GM23338 (cell line): Measurements from ENCODE around the gene GPATCH2. TPM values are rescaled to one million over a fixed set of nuclear protein-coding genes. Genes with fewer than 3 reads are reported as not detected.

Source experiments
- ATAC-seq: fragments of 200-7000 bp; cut with Tn5 transposase; 3 replicates; pipeline ENCODE4 v1.9.1; 2020
- DNase-seq: peaks from one replicate; pipeline ENCODE4 v3.0.0-alpha.2; 2015; ENCODE audit warnings: low spot score
- H2AFZ ChIP-seq: fragments of 200-600 bp; sonication (generic); 2 replicates; pipeline ENCODE4 v1.8.0; 2016; ENCODE audit warnings: antibody characterized with exemption, mild to moderate bottlenecking, moderate library complexity
- H3F3A ChIP-seq: fragments of 200-600 bp; sonication (generic); replicated peaks from 2 replicates; pipeline ENCODE4 v1.8.0; 2017; ENCODE audit warnings: antibody characterized with exemption, mixed run types, low read depth
- H3K27ac ChIP-seq: fragments of 200-600 bp; sonication (generic); 2 replicates; pipeline ENCODE4 v1.6.1; 2016; ENCODE audit warnings: low read depth
- H3K27me3 ChIP-seq: fragments of 200-600 bp; sonication (generic); 2 replicates; pipeline ENCODE4 v1.8.0; 2016; ENCODE audit warnings: mild to moderate bottlenecking, mixed run types, moderate library complexity; ENCODE audit not compliant: insufficient read depth
- H3K36me3 ChIP-seq: fragments of 200-600 bp; sonication (generic); 2 replicates; pipeline ENCODE4 v1.8.0; 2016; ENCODE audit warnings: mild to moderate bottlenecking; ENCODE audit not compliant: insufficient read depth
- H3K4me1 ChIP-seq: fragments of 200-600 bp; sonication (generic); 2 replicates; pipeline ENCODE4 v1.8.0; 2016; ENCODE audit warnings: mild to moderate bottlenecking, moderate library complexity; ENCODE audit not compliant: insufficient read depth
- H3K4me2 ChIP-seq: fragments of 200-600 bp; sonication (generic); 2 replicates; pipeline ENCODE4 v1.7.1; 2017; ENCODE audit warnings: mixed run types
- H3K4me3 ChIP-seq: fragments of 200-600 bp; sonication (generic); 2 replicates; pipeline ENCODE4 v1.6.1; 2016; ENCODE audit warnings: mixed run types
- H3K79me2 ChIP-seq: fragments of 200-600 bp; sonication (generic); replicated peaks from 2 replicates; pipeline ENCODE4 v1.8.0; 2017; ENCODE audit warnings: mild to moderate bottlenecking; ENCODE audit not compliant: insufficient read depth
- H3K9me2 ChIP-seq: fragments of 200-600 bp; sonication (generic); 2 replicates; pipeline ENCODE4 v1.8.0; 2017; ENCODE audit not compliant: insufficient read depth
- H4K20me1 ChIP-seq: fragments of 200-600 bp; sonication (generic); replicated peaks from 2 replicates; pipeline ENCODE4 v1.8.0; 2017; ENCODE audit warnings: mild to moderate bottlenecking; ENCODE audit not compliant: insufficient read depth
- H3K27ac Mint-ChIP-seq: 2 replicates; pipeline ENCODE4 v1.8.0; 2020; ENCODE audit warnings: inconsistent platforms, mild to moderate bottlenecking, moderate library complexity, mixed read lengths
- H3K27me3 Mint-ChIP-seq: 3 replicates; pipeline ENCODE4 v1.8.0; 2022; ENCODE audit warnings: low read depth, mild to moderate bottlenecking, moderate library complexity, mixed read lengths, inconsistent platforms; ENCODE audit not compliant: insufficient read depth, poor library complexity
- H3K36me3 Mint-ChIP-seq: 3 replicates; pipeline ENCODE4 v1.8.0; 2021; ENCODE audit warnings: low read depth, mild to moderate bottlenecking, inconsistent platforms, moderate library complexity, mixed read lengths
- H3K4me1 Mint-ChIP-seq: 3 replicates; pipeline ENCODE4 v1.8.0; 2020; ENCODE audit warnings: mild to moderate bottlenecking, inconsistent platforms, mixed read lengths
- H3K4me3 Mint-ChIP-seq: 3 replicates; pipeline ENCODE4 v1.8.0; 2021; ENCODE audit warnings: moderate library complexity, mild to moderate bottlenecking, inconsistent platforms, mixed read lengths
- H3K9me3 Mint-ChIP-seq: 3 replicates; pipeline ENCODE4 v1.8.0; 2020; ENCODE audit warnings: moderate library complexity, mild to moderate bottlenecking, inconsistent platforms, mixed read lengths
- CTCF ChIP-seq, 2 experiments: fragments of 200-600 bp in 1 of 2; sonication (generic) in 1 of 2; conservative IDR thresholded peaks; 2 replicates each; pipeline versions ENCODE4 v1.5.1 to v1.6.1; 2016 to 2017; ENCODE audit warnings: antibody characterized with exemption in 2 of 2, low read depth in 2 of 2, mild to moderate bottlenecking in 2 of 2, moderate library complexity in 1 of 2
- ETS1 ChIP-seq: IDR thresholded peaks from 2 replicates; pipeline ENCODE4 v1.6.1; 2016; ENCODE audit warnings: antibody characterized with exemption
- EZH2 ChIP-seq: fragments of 200-600 bp; sonication (generic); IDR thresholded peaks from one replicate; pipeline ENCODE4 v1.8.0; 2017; ENCODE audit warnings: antibody characterized with exemption, mild to moderate bottlenecking, low read depth; ENCODE audit not compliant: unreplicated experiment
- EZH2phosphoT487 ChIP-seq: fragments of 200-600 bp; sonication (generic); IDR thresholded peaks from one replicate; pipeline ENCODE4 v1.8.1; 2018; ENCODE audit warnings: antibody characterized with exemption; ENCODE audit not compliant: unreplicated experiment
- JUNB ChIP-seq: IDR thresholded peaks from one replicate; pipeline ENCODE4 v1.6.1; 2016; ENCODE audit warnings: antibody characterized with exemption; ENCODE audit not compliant: unreplicated experiment
- NANOG ChIP-seq: IDR thresholded peaks from 2 replicates; pipeline ENCODE4 v1.6.1; 2016; ENCODE audit warnings: antibody characterized with exemption, borderline replicate concordance
- POLR2AphosphoS5 ChIP-seq: IDR thresholded peaks from 2 replicates; pipeline ENCODE4 v1.6.1; 2016; ENCODE audit warnings: antibody characterized with exemption, low read depth
- REST ChIP-seq: IDR thresholded peaks from one replicate; pipeline ENCODE4 v1.6.1; 2018; ENCODE audit warnings: antibody characterized with exemption; ENCODE audit not compliant: unreplicated experiment
- STAT1 ChIP-seq: IDR thresholded peaks from one replicate; pipeline ENCODE4 v1.6.1; 2016; ENCODE audit warnings: antibody characterized with exemption; ENCODE audit not compliant: unreplicated experiment
- ZNF114 ChIP-seq: fragments of 250-450 bp; sonication (Bioruptor Pico); IDR thresholded peaks from 2 replicates; pipeline ENCODE4 v1.5.0; 2020; ENCODE audit warnings: mild to moderate bottlenecking, moderate library complexity
- ZNF462 ChIP-seq: fragments of 250-450 bp; sonication (Bioruptor Pico); IDR thresholded peaks from 2 replicates; pipeline ENCODE4 v1.5.0; 2020; ENCODE audit warnings: mild to moderate bottlenecking, moderate library complexity
- polyA plus RNA-seq: library from polyadenylated mRNA; unstranded; fragments of >200 nt; fragmentation: Nextera tagmentation; extraction: Ambion mirVana; gene quantifications from 2 replicates; pipeline ENCODE4 v1.2.1, GENCODE V29; 2016
- total RNA-seq: library from RNA; depleted of rRNA; stranded (reverse); fragments of >200 nt; shearing (Covaris generic); gene quantifications from 2 replicates; pipeline ENCODE4 v1.2.3, GENCODE V29; 2014

Gene GPATCH2
- total and polyA plus RNA-seq, 2 experiments from 2014 or later, result 12.3 to 26.7 TPM

- TF ChIP-seq CTCF (conservative IDR thresholded peaks at IDR 0.05; ENCODE audit: low read depth in 2 of 2), result no peak
- no peak for TF ChIP-seq NANOG
- no peak for TF ChIP-seq ETS1
- TF ChIP-seq ZNF114, result no peak
- TF ChIP-seq REST, result no peak
- no peak for TF ChIP-seq POLR2AphosphoS5
- TF ChIP-seq EZH2, result no peak
- no peak for TF ChIP-seq STAT1
- no peak for TF ChIP-seq JUNB
Observed at GRCh38 chr1:217465102-217465501, 165.8 kb downstream of the GPATCH2 start (continued).

GRCh38 chr1:217462666-217463065, 168.2 kb downstream of the GPATCH2 start:
- H3K4me1 Mint-ChIP-seq, result no peaks in the 10 kb centered on the region
- Histone ChIP-seq H2AFZ (no peak overlapping the region), H3K27me3 (no peaks in the 10 kb centered on the region), H3K79me2 (no peaks in the 10 kb centered on the region), H4K20me1 (no peaks in the 10 kb centered on the region), H3K4me2 (no peak overlapping the region), H3K36me3 (no peaks in the 10 kb centered on the region; the same call in 1 of the 2 replicates), H3K4me1 (no peaks in the 10 kb centered on the region), H3K27ac (no peak overlapping the region), H3F3A (no peaks in the 10 kb centered on the region), H3K9me2 (no peaks in the 10 kb centered on the region), H3K4me3 (no peak overlapping the region)
- H3K27ac Mint-ChIP-seq, result no peak overlapping the region
- H3K4me3 Mint-ChIP-seq, result no peak overlapping the region
- peaks cover 12% of the 10 kb centered on the region for H3K36me3 Mint-ChIP-seq
- ATAC-seq (no peak), DNase-seq (no peak)
- no peaks in the 10 kb centered on the region for H3K27me3 Mint-ChIP-seq
- TF ChIP-seq EZH2phosphoT487, result no peak
- no peak for TF ChIP-seq EZH2
- TF ChIP-seq ZNF462 (CRISPR knock-in tag), result no peak
- peaks cover 15% of the 10 kb centered on the region; the same call in 2 of the 3 replicates for H3K9me3 Mint-ChIP-seq
